Right kidney (tissue), 9 donors: ENCODE results near the gene DOK5.
"Not testable (repeated sequence)": the region's sequence is repeated elsewhere in the genome, so short reads cannot be mapped to it uniquely, and the experiment has no call there.

ENCODE experiments used
- DNase-seq: peaks from one replicate; pipeline ENCODE4 v3.0.0-alpha.2; 2016
- long read RNA-seq, 8 donors: transcript quantifications; one replicate each; lab custom pipeline, GENCODE V29; 2026

The DOK5 gene
- long read RNA-seq, donor 1, partial matches to known transcripts = 0 of 6 reads
- long read RNA-seq, donor 1, other reads (novel, unspliced or antisense) = 0 of 6 reads
- long read RNA-seq, donor 2, transcript DOK5-201 (8 exons, 1,963 nt) = major isoform, 5 of 5 reads
- long read RNA-seq, donor 2, partial matches to known transcripts = 0 of 5 reads
- long read RNA-seq, donor 2, other reads (novel, unspliced or antisense) = 0 of 5 reads
- long read RNA-seq, donor 3, partial matches to known transcripts = 0 of 1 reads
- long read RNA-seq, donor 3, other reads (novel, unspliced or antisense) = 0 of 1 reads
- long read RNA-seq, donor 4 = 0 reads
- long read RNA-seq, donor 5, partial matches to known transcripts = 0 of 3 reads
- long read RNA-seq, donor 5, other reads (novel, unspliced or antisense) = 0 of 3 reads
- long read RNA-seq, donor 6, partial matches to known transcripts = 0 of 4 reads
- long read RNA-seq, donor 6, other reads (novel, unspliced or antisense) = 0 of 4 reads
- long read RNA-seq, donor 7, transcript DOK5-201 (8 exons, 1,963 nt) = major isoform, 8 of 9 reads
- long read RNA-seq, donor 7, partial matches to known transcripts = 0 of 9 reads
- long read RNA-seq, donor 7, other reads (novel, unspliced or antisense) = 0 of 9 reads
- long read RNA-seq, donor 8, partial matches to known transcripts = 0 of 3 reads
- long read RNA-seq, donor 8, other reads (novel, unspliced or antisense) = 0 of 3 reads

DNA sequence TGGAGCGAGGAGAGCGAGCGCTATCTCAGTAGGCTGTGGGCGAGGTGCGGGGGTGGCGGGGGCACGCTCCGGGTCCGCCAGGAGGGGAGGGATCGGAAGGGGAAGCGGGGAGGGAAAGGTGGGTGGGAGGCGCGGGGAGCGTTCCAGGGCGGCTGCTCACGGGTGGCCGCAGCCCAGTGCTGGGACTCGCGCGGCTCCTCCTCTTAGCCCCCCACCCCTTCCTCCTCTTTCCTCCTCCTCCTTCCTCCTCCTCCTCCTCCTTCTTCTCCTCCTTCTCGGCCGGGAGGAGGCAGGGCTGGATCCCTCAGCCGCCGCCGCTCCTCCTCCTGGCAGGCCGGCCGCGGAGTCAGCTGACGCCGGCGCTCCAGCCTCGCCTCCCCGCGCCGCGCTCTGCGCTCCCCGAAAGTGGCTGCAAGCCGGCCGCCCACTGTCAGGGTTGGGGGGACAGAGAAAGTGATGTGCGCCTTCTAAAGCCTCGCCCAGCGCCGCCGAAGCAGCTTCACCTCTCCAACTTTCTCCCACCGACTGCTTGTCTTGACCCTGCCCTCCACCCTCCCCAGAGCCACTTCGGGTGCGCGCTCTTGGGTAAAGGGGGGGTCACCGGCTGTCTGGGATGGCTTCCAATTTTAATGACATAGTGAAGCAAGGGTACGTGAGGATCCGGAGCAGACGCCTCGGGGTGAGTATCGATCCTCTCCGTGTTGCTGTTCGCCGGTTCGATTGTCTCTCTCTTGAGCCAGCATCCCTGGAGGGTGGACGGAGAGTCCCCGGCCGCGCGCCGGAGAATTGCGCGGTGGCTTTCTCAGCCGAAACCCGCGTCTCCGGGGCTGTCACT lies at the start of gene DOK5:
Gene DOK5, plus strand, starts transcription at position 260 of the 835 bp plus-strand sequence. Its CDS starts 354 bp downstream, at position 614.
- peak; percentile 85 for DNase-seq

DNA sequence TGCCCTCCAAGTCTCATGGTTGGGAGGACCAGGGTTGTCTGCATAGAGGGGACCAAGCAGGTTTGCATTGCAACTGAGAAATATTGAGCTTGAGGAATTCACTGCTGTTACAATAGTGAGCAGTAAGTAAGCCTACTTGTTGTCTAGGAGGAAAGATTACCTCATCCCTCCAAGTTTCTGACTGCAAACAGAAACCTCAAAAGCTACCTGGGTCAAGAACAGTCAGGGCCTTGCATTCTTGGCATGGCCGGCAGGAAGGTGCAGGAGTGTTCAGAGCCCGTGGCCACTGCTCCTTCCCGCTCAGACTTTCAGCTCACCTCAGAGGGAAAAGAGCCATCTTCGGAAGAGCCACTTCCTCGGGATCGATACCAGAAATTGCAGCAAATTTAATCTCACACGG lies 46.0 kb upstream of the DOK5 start:
- no peak for DNase-seq

DNA sequence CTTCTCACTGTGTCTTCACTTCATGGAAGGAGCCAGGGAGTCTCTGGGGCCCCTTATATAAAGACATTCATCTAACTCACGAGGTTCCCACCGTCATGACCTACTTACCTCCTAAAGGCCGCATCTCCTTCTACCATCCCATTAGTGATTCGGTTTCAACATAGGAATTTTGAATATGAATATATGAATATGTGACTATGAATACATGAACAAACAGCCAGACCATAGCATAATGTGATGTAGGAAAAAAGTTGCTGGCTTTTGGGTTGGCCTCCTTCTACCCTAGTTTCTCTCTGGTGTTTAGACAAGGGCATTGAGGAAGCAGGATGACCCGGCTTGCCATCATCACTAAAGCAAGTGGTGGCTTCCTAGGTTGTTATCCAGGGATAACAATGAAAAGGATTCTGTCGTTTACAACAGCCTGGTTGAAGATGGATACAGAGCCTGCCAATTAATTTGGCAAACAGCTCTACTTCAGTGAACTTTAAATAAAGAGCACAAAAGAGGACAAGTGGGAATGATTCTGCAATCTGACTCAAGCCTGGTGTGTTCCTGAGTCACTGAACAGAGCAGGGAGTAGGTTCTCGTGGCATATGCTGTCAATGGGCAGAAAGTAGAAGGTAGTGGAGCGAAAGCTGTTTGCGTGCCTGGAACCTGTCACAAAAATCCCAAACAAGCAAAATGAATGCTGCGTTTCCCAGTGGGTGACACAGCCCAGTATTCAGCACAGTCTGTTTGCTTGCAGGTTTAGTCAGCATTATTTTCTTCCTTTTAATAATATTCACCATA lies 44.0 kb upstream of the DOK5 start:
- no peak for DNase-seq

DNA sequence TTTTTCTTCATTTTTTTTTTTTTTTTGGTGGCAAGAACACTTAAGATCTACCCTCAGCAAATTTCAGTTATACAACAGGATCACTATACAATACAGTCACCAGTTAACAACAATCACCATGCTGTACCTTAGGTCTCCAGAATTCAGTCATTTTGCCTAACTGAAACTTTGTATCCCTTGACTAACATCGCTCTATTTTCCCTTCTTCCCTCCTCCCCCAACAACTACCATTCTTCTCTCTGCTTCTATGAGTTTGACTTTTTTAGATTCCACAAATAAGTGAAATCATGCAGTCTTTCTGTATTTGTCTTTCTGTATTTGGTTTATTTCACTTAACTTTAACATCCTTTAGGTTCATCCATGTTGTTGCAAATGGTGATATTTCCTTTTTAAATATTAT lies 42.4 kb upstream of the DOK5 start:
- no peak for DNase-seq

DNA sequence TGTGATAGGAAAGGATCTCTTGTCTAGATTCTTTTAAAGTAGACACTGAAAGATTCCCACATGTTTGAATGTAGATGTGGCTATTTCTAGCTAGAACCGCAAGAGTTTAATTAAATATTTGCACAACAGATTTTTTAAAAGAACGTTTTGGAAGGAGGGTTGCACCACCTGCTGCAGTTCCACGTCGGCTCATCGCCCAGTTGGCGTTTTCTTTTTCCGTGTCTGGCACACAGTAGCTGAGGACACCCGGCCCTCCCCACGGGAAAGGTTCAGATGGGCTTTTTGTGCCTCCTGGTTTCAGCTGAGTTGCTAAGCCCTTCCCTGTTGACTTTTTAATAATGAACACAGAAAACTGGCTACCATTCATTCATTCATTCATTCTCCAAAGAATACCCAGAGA lies 41.8 kb upstream of the DOK5 start:
- DNase-seq = no peak

DNA sequence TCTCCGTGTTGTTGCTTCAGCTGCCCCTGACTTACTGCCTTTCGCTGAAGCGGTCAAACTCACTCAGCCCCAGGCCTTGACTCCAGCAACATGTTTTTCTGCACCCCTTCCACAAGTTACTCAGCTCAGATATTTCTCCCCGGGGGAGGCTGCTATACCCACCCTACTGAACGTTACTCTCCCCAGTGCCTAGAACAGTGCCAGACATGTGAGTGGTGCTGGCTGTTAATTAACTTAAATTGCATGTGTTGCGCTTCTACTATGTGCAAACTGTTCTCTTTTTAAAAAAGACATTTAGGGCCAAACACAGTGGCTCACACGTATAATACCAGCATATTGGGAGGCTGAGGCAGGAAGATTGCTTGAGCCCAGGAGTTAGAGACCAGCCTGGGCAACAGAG lies 41.2 kb upstream of the DOK5 start:
- DNase-seq = no peak

DNA sequence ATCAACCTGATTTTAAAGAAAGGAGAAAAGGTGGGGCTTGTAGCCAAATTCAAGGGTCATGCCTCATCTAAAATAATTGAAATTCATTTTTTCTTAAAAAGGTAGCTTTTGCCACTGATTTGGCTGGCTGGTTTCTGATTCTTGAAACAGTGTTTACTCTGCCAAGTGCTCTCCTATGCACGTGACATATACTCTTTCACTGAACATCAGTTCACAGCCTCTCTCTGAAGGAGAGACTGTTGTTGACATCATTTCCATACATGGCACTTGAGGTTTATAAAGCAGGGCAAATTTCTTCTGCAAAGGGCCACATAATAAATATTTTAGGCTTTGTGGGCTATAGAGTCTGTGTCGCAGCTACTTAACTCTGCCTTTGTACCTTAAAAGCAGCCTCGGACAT lies 40.4 kb upstream of the DOK5 start:
- no peak for DNase-seq

DNA sequence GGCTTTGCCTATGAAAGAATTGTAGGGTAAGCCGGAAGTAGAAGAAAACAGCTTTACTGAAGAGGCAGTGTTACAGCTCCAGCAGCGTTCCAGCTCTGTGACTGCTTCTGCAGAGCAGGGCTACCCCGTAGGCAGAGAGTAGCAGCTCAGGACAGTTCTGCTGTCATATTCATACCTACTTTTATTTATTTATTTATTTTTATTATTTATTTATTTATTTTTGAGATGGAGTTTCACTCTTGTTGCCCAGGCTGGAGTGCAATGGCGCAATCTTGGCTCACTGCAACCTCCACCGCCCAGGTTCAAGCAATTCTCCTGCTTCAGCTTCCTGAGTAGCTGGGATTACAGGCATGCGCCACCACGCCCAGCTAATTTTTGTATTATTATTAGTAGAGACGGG lies 39.0 kb upstream of the DOK5 start:
- not testable (repeated sequence) for DNase-seq

DNA sequence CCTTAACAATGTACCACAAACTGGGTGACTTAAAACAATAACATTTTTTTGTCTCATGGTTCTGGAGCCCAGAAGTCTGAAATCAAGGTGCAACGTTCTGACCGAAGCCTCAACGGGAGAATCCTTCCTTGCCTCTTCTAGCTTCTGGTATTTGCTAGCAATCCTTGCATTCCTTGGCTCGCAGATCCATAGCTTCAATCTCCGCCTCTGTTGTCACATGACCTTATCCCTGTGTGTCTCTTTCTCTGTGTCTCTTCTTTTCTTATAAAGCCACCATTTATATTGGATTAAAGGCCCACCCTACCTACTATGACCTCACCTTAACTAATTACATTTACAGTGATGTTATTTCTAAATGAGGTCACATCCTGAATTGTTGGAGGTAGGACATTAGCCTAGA lies 37.2 kb upstream of the DOK5 start:
- no peak for DNase-seq

DNA sequence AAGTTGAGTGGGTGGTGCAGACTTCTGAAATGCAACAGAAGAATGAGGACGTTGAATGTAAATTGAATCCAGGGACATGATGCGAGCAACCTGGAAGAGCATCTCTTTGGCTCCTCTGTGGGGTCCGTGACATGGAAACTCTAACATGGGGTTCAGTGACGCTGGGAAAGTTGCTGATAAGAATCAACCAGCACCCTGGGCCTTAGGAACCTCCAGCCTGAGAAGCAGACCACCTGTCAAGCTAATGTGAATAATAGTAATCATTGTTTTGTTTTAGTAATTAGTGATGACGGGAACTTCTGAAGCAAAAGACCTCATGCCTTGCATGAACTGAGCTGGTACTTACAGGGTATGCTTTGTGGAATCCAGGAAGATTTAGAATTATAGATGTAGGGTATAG lies 25.2 kb upstream of the DOK5 start:
- no peak for DNase-seq

DNA sequence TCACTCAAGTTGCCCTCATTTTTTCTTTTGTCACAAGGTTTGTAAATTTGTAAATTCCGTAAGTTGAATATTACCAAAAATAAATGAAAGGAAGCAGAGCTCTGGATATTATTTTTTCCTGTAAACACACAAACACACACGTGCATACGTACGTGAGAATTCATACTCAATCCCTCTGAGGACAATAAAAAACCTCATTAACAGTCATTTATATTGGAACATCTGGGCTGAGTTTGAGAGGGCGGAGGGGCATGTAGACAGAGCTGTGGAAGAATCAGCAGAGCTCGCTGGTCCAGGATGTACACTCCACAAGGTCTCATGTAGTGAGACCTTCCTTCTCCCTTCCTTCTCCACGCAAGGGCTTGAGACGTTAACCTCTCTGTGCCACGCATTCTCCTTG lies 24.2 kb upstream of the DOK5 start:
- DNase-seq = no peak

DNA sequence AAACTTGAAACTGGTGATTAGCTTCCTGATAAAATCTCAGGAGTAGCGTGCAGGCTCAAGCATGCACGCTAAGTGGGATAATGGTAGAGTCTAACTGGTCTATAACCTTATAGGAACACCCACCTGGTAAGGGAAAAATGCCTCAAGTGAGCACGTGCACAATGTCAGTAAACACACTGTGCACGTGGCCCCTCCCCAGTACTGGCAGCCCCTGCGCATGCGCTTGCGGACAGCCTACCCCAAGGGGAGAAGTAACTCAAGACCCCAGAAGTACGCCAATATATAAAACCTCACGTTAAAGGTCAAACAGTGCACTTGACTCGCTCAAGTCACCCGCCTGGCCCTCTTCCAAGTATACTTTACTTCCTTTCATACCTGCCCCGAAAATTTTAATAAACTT lies 23.1 kb upstream of the DOK5 start:
- DNase-seq = no peak

DNA sequence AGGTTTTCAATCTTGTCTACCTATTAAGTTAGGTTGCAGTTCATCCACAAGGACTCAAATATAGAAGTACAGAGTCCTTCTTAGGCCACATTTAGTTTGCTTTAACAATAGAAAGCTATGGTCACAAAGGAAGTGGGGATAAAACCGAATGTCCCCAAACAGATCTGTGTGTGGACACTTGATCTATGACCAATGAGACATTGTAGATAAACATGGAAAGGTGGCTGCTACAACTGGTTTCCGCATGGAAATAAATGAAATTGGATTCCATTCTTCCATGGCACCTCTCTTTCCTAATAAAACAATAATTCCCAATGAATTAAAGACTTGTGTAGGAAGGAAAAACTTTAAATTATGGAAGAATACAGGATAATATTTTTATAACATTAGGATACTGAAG lies 20.4 kb upstream of the DOK5 start:
- DNase-seq = no peak

DNA sequence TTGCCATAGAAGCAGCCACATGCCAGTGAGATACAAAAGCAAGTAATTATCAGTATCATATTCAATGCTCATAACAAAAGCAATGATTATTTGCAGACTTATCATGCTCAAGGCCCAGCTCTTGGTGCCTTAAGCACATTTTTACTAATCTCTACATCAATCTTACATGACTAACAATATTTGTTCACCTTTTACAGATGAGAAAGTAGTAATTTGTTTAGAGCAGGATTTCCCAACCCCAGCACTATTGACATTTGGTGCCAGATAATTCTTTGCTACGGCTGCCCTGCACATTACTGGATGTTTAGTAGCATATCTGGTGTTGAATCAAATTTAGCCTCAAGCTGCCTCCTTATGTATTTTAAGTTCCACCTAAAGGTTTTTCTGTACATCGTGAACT lies 19.0 kb upstream of the DOK5 start:
- DNase-seq = no peak

DNA sequence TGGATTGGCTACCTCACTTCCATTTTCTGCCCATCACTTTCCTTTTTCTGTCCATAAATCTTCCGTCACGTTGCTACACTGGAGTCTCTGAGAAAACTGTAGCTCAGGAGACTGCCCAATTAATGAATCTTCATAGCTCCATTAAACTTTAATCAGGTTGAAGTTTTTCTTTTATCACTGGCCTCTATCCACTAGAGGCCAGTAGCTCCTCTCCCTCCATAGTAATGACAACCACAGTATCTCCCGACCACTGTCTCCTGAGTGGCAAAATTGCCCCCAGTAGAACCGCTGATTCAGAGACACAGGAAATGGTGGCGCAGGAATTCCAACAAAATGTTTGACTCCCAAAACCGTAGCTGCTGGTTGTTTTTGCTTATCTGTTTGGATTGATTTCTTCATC lies 18.4 kb upstream of the DOK5 start:
- DNase-seq = no peak

DNA sequence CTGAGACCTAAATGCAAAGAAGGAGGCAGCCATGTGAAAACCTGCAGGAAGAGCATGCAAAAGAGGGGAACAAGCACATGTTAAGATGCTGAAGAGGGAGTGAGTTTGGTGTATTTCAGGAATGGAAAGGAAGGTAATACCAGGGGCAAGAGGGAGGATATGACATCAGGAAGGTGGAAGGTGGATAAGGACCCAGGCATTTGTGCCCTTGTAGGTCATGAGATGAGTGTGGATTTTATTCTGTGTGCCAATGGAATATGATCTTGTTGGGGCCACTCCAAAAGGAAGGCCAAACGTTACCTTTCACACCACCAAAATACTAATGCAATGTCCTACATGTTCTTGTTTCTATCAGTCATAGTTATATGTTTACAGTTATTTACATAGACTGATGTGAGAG lies 17.2 kb upstream of the DOK5 start:
- no peak for DNase-seq

DNA sequence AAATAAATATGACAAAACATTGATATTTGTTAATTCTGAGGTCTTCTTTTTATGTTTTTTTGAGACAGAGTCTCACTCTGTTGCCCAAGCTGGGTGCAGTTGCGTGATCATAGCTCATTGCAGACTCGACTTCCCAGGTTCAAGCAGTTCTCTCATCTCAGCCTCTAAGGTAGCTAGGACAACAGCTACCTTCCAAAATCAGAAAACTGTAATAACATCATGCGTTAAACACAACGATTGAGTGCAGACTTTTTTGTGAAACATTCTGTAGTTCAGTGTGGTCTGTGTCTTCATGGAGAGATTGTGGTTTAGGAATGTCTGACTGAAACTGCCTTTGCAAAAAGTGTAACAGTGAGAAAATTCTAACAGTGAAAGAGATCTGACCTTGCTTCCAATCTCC lies 16.1 kb upstream of the DOK5 start:
- no peak for DNase-seq

DNA sequence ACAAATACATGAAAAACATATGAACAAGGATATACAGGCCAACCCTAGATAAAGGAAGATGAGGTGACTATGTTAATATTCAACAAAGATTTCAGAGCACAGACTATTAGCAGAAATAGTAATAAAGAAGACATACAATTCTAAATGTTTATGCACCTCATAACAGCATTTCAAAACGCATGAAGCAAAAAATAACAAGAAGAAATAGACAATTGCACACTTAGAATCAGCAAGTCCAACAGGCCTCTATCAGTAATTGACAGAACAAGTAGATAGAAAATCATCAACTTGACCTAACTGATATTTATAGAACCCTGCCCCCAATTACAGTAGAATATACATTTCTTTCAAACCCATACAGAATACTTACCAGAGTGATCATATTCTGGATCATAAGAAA lies 11.4 kb upstream of the DOK5 start:
- no peak for DNase-seq

DNA sequence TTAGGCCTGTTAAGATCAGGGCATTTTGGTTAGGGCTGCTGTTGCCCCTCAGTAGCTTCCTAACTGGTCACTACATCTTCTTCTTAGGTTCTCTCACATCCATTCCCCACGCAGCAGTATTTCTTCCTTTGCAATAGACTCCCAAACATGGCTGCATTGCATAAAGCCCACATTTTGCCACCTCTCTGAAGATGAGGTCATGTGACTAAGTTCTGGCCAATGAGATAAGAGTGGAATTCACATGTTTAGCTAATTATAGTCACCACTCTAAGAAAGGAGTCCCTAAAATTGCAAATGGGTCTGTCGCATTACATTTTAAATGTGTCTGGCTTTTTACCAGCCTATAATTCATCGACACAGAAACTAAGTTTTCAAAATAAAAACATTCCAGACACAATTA lies 9.3 kb upstream of the DOK5 start:
- no peak for DNase-seq

DNA sequence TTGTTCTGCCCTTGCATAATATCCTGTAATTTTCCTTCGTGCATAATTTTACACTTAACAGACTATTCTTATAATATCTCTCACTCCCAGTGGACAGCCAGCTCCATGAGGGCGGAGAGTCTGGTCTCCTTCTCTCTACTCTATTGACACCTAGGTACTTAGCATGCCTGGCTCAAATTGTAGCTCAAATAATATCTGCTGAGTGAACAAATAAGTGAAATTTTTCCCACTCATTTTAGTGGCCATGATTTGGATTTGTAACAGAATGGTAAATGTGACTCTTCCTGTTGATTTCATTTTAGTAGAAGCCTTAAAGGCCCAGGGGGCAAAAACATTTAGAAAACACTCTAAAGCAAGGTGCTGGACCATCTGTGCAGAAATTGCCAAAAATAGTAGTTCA lies 7.8 kb upstream of the DOK5 start:
- DNase-seq = no peak

DNA sequence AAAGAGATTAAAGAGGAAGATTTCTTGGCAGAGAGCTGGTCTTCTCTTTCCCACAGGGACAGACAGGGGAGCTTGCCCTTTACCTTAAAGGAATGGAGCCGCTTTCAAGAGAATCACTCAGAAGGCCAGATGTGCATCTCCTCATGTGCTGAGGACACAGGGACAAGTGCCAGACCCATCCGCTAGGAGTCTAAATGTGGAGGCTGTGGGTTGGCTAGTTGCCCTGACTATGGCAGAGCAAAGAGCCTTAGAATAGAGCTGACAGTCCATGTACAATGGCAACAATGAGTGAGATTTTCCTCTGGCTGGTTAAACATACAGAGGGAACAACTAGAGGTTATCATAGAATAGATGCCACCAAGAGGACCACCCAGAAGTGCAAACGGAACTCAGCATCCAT lies 7.3 kb upstream of the DOK5 start:
- DNase-seq = no peak

DNA sequence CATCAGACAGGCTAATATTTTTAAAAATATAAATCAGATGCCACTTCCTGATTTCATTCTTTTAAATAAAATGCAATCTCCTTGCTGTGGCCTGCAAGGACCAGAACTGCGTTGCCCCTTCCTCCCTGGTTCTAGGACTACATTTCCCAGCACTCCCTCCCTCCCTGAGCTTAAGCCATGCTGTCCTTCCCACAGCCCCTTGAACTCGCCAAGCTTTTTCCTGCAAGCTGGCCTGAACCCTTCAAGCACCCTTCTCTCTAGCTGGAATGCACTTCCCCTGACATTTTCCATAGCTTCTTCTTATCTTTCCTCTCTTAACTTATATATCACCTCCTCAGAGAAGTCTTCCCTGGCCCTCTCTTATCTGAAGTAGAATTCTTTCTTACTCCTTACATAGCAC lies 6.1 kb upstream of the DOK5 start:
- DNase-seq = no peak
